Activated naive CD4-positive, alpha-beta T cell treated with anti-CD3 and anti-CD28 coated beads for 36 hours (primary cell): ENCODE measurements around the gene MMD. TPM values are rescaled to one million over a fixed set of nuclear protein-coding genes. Genes with fewer than 3 reads are reported as not detected.
"Not testable (repeated sequence)": the region's sequence is repeated elsewhere in the genome, so short reads cannot be mapped to it uniquely, and the experiment has no call there.

Source experiments
- CTCF ChIA-PET: fragments of 350-600 bp; sonication (Branson Sonifier 250); formaldehyde crosslinking; loops from one replicate; lab custom pipeline; 2021; ENCODE audit warnings: antibody characterized with exemption; lab: Charles Lee
- DNase-seq: peaks from one replicate; pipeline ENCODE4 v3.0.0-alpha.2; 2020
- H3K27ac Mint-ChIP-seq: one replicate; pipeline ENCODE4 v1.8.0; 2021; ENCODE audit warnings: mild to moderate bottlenecking, mixed read lengths
- H3K27me3 Mint-ChIP-seq: one replicate; pipeline ENCODE4 v1.8.0; 2021; ENCODE audit warnings: low read depth, mixed read lengths
- H3K36me3 Mint-ChIP-seq: one replicate; pipeline ENCODE4 v1.8.0; 2021; ENCODE audit warnings: low read depth, mixed read lengths
- H3K4me1 Mint-ChIP-seq: one replicate; pipeline ENCODE4 v1.8.0; 2021; ENCODE audit warnings: low read depth, mixed read lengths
- H3K4me3 Mint-ChIP-seq: one replicate; pipeline ENCODE4 v1.8.0; 2021; ENCODE audit warnings: mild to moderate bottlenecking, moderate library complexity, mixed read lengths
- H3K9me3 Mint-ChIP-seq: one replicate; pipeline ENCODE4 v1.8.0; 2021; ENCODE audit warnings: mixed read lengths
- intact Hi-C: fragments of 100-400 bp; cut with micrococcal nuclease; formaldehyde crosslinking; loops from one replicate; pipeline ENCODE4 v1.15.1; 2023
- total RNA-seq, 2 experiments: library from RNA; stranded (reverse); gene quantifications; one replicate each; pipeline ENCODE4 v1.2.3, GENCODE V29; 2021

The MMD gene
- total RNA-seq, 2 experiments from 2014 or later, result 26.2 to 27.7 TPM

- Mint-ChIP-seq H3K36me3 (no peaks in the 10 kb centered on the region), H3K4me1 (peaks cover 12% of the 10 kb centered on the region), H3K27me3 (peaks cover 24% of the 10 kb centered on the region), H3K9me3 (no peaks in the 10 kb centered on the region), H3K4me3 (no peak overlapping the region), H3K27ac (no peak overlapping the region)
- CTCF ChIA-PET, result no interaction called here
- DNase-seq, result no peak
- intact Hi-C loops, result no loop called here
Measured at GRCh38 chr17:55426851-55427586, 5.4 kb upstream of the MMD start.

GRCh38 chr17:55424893-55425540, 3.4 kb upstream of the MMD start:
- H3K4me3 Mint-ChIP-seq, result no peak overlapping the region
- DNase-seq, result no peak
- H3K27ac Mint-ChIP-seq, result no peak overlapping the region
- H3K36me3 Mint-ChIP-seq, result peaks cover 3% of the 10 kb centered on the region
- intact Hi-C loops, result loop anchor here (5.0 kb wide), 4 partner anchors 68 to 1407 kb away; partner anchors contain the start of genes C17orf67, DGKE and PCTP
- CTCF ChIA-PET, result no interaction called here
- H3K4me1 Mint-ChIP-seq, result peaks cover 12% of the 10 kb centered on the region
- H3K9me3 Mint-ChIP-seq, result no peaks in the 10 kb centered on the region
- H3K27me3 Mint-ChIP-seq, result peaks cover 24% of the 10 kb centered on the region

- intact Hi-C loops, result loop anchor here (5.0 kb wide), 4 partner anchors 66 to 1409 kb away; partner anchors contain the start of genes C17orf67, DGKE and PCTP
- no peak for DNase-seq
- H3K36me3 Mint-ChIP-seq, result peaks cover 9% of the 10 kb centered on the region
- no peaks in the 10 kb centered on the region for H3K9me3 Mint-ChIP-seq
- H3K27ac Mint-ChIP-seq, result no peak overlapping the region
- H3K4me1 Mint-ChIP-seq, result peaks cover 26% of the 10 kb centered on the region
- no peak overlapping the region for H3K4me3 Mint-ChIP-seq
- H3K27me3 Mint-ChIP-seq, result peaks cover 24% of the 10 kb centered on the region
- CTCF ChIA-PET, result no interaction called here
Measured at GRCh38 chr17:55423535-55423934, 1.9 kb upstream of the MMD start.

- CTCF ChIA-PET, result interaction anchor here (0.6 kb wide), 1 partner anchor 41 kb away, joined by 3 read pairs; no protein-coding TSS in a partner anchor
- not testable (repeated sequence) for H3K9me3 Mint-ChIP-seq, H3K36me3 Mint-ChIP-seq, DNase-seq, H3K4me3 Mint-ChIP-seq, H3K27ac Mint-ChIP-seq
- Mint-ChIP-seq H3K4me1 (peaks cover 30% of the 10 kb centered on the region), H3K27me3 (peaks cover 24% of the 10 kb centered on the region)
- intact Hi-C loops, result loop anchor here (1.0 to 5.0 kb wide), 5 partner anchors 10 to 1410 kb away; partner anchors contain the start of genes C17orf67, DGKE and PCTP
Measured at GRCh38 chr17:55422828-55423164, 1.2 kb upstream of the MMD start.

- Mint-ChIP-seq H3K27ac (peak overlapping the region; percentile 89), H3K4me3 (peak overlapping the region; percentile 89), H3K27me3 (peaks cover 23% of the 10 kb centered on the region), H3K36me3 (peaks cover 11% of the 10 kb centered on the region), H3K4me1 (peaks cover 40% of the 10 kb centered on the region), H3K9me3 (no peaks in the 10 kb centered on the region)
- intact Hi-C loops, result loop anchor here (1.0 to 5.0 kb wide), 12 partner anchors 16 to 1664 kb away; partner anchors contain the start of genes AKAP1, C17orf67, DGKE and HLF
- CTCF ChIA-PET, result interaction anchor here (0.9 kb wide), 1 partner anchor 105 kb away, joined by 3 read pairs; no protein-coding TSS in a partner anchor
- peak; percentile 54 for DNase-seq
Measured at GRCh38 chr17:55420776-55421178, 858 bp downstream of the MMD start.

- peaks cover 18% of the 10 kb centered on the region for H3K27me3 Mint-ChIP-seq
- DNase-seq, result peak; percentile 65
- peak overlapping the region; percentile 89 for H3K4me3 Mint-ChIP-seq
- peaks cover 11% of the 10 kb centered on the region for H3K36me3 Mint-ChIP-seq
- intact Hi-C loops, result loop anchor here (1.0 to 5.0 kb wide), 12 partner anchors 17 to 1665 kb away; partner anchors contain the start of genes AKAP1, C17orf67, DGKE and HLF
- CTCF ChIA-PET, result no interaction called here
- H3K4me1 Mint-ChIP-seq, result peaks cover 40% of the 10 kb centered on the region
- peak overlapping the region; percentile 89 for H3K27ac Mint-ChIP-seq
- H3K9me3 Mint-ChIP-seq, result no peaks in the 10 kb centered on the region
Measured at GRCh38 chr17:55420067-55420775, 1.4 kb downstream of the MMD start.

GRCh38 chr17:55418369-55419268, 3.0 kb downstream of the MMD start:
- Mint-ChIP-seq H3K9me3 (no peaks in the 10 kb centered on the region), H3K36me3 (peaks cover 18% of the 10 kb centered on the region), H3K27ac (no peak overlapping the region), H3K4me3 (no peak overlapping the region), H3K27me3 (peaks cover 6% of the 10 kb centered on the region), H3K4me1 (peaks cover 43% of the 10 kb centered on the region)
- DNase-seq, result no peak
- intact Hi-C loops, result loop anchor here (1.0 kb wide), 1 partner anchor 450 kb away; the partner anchor contains the start of genes COX11 and STXBP4
- CTCF ChIA-PET, result interaction anchor here (1.3 to 1.8 kb wide), 2 partner anchors 62 to 96 kb away, joined by 4 to 6 read pairs; no protein-coding TSS in a partner anchor

GRCh38 chr17:55417411-55418268, 4.0 kb downstream of the MMD start:
- CTCF ChIA-PET, result interaction anchor here (1.3 to 1.8 kb wide), 3 partner anchors 61 to 97 kb away, joined by 3 to 6 read pairs (median 4); no protein-coding TSS in a partner anchor
- Mint-ChIP-seq H3K9me3 (no peaks in the 10 kb centered on the region), H3K4me1 (peaks cover 40% of the 10 kb centered on the region), H3K27ac (no peak overlapping the region), H3K4me3 (no peak overlapping the region), H3K27me3 (no peaks in the 10 kb centered on the region), H3K36me3 (peaks cover 21% of the 10 kb centered on the region)
- intact Hi-C loops, result no loop called here
- no peak for DNase-seq

GRCh38 chr17:55416470-55417052, 5.1 kb downstream of the MMD start:
- H3K4me1 Mint-ChIP-seq, result peaks cover 37% of the 10 kb centered on the region
- peaks cover 21% of the 10 kb centered on the region for H3K36me3 Mint-ChIP-seq
- H3K4me3 Mint-ChIP-seq, result no peak overlapping the region

GRCh38 chr17:55416000-55416399, 5.6 kb downstream of the MMD start:
- Mint-ChIP-seq H3K9me3 (no peaks in the 10 kb centered on the region), H3K27me3 (no peaks in the 10 kb centered on the region), H3K4me3 (no peak overlapping the region), H3K27ac (no peak overlapping the region), H3K36me3 (peaks cover 26% of the 10 kb centered on the region), H3K4me1 (peaks cover 37% of the 10 kb centered on the region)
- intact Hi-C loops, result no loop called here
- CTCF ChIA-PET, result interaction anchor here (0.6 to 1.5 kb wide), 4 partner anchors 17 to 205 kb away, joined by 3 to 4 read pairs (median 4); no protein-coding TSS in a partner anchor
- no peak for DNase-seq

More at GRCh38 chr17:55416470-55417052, 5.1 kb downstream of the MMD start:
- H3K9me3 Mint-ChIP-seq, result no peaks in the 10 kb centered on the region
- H3K27me3 Mint-ChIP-seq, result no peaks in the 10 kb centered on the region
- intact Hi-C loops, result no loop called here
- peak; percentile 16 for DNase-seq
- CTCF ChIA-PET, result interaction anchor here (1.1 to 1.5 kb wide), 3 partner anchors 16 to 98 kb away, joined by 3 to 4 read pairs (median 3); no protein-coding TSS in a partner anchor
- H3K27ac Mint-ChIP-seq, result no peak overlapping the region
